ENCODE measurements around the gene SCN5A. TPM values are rescaled to one million over a fixed set of nuclear protein-coding genes. Genes with fewer than 3 reads are reported as not detected.

SCN5A gene
- total and polyA plus RNA-seq, 8 donors: 0.09 to 0.97 (median 0.83) TPM

DNA sequence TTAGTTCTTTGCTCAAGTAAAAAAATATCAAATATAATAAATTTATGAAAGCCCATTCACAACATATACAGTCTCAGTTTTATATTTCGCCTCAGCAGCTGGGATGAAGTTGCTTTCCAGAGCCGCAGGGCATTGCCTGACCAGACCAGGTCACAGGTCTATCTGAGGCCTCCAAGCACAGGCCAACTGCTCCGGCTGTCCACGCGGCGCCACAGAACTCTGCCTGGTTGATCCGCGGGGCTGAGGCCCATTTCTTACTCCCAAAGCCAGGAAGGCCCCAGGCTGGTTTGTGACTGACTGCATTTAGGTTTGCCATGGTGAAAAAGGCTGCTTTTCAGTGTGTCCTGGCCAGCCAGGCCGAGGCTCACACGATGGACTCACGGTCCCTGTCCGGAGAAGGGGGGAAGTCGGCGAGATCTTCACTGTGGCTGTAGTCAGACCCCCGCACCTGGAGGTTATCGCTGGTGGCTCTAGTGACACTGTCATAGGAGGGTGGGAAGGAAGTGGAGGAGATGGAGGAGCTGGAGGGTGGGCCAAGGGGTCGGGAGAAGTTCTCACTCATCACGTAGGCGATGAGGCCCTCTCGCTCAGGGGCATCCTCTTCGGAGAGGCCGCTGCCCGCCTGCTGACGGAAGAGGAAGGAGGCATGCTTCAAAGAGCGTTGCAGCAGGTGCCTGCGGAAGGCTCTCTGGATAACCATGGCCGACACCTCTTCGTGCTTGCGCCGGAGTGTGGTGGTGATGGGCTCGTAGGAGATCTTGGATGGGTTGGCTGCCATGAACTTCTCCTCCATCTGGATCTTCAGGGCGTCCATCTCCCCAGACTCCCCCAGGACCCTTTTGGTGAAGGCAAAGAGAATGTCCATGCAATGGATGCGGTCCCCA, 99.3 kb downstream of the SCN5A start:
- intact Hi-C loops (cut with DNase I): no loop called here
- TF ChIP-seq, protein P1, sequence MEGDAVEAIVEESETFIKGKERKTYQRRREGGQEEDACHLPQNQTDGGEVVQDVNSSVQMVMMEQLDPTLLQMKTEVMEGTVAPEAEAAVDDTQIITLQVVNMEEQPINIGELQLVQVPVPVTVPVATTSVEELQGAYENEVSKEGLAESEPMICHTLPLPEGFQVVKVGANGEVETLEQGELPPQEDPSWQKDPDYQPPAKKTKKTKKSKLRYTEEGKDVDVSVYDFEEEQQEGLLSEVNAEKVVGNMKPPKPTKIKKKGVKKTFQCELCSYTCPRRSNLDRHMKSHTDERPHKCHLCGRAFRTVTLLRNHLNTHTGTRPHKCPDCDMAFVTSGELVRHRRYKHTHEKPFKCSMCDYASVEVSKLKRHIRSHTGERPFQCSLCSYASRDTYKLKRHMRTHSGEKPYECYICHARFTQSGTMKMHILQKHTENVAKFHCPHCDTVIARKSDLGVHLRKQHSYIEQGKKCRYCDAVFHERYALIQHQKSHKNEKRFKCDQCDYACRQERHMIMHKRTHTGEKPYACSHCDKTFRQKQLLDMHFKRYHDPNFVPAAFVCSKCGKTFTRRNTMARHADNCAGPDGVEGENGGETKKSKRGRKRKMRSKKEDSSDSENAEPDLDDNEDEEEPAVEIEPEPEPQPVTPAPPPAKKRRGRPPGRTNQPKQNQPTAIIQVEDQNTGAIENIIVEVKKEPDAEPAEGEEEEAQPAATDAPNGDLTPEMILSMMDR (IDR thresholded peaks at IDR 0.05): no peak
- no peak for ATAC-seq

DNA sequence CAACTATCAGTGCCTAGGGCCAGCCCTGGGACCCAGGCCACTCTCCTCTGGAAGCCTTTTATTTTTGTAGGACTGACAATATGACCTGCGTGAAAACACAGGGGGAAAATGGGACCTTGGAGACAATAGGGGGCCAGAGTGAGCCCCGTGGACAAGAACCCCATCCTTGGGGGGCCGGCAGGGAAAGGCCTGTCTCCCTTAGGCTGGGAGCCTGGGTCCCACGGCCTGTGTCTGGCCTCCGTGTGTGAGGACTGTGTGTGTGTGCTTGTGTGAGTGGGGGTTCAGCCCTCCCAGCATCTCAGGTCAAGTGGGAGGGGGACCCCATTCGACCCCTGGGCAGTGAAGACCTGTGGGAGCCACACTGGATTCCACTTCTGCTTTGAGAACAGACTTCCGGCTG, 100.0 kb downstream of the SCN5A start:
- intact Hi-C loops (cut with DNase I): no loop called here
- TF ChIP-seq, protein P1 (IDR thresholded peaks at IDR 0.05): no peak
- no peak overlapping the region for H3K27ac ChIP-seq
- ATAC-seq (no peak), DNase-seq (no peak)
- no peaks in the 10 kb centered on the region for H3K27me3 ChIP-seq
- H3K4me3 ChIP-seq: no peak overlapping the region
- no peaks in the 10 kb centered on the region for H3K4me1 ChIP-seq
- H3K9me3 ChIP-seq: peaks cover 0 to 5% of the 10 kb centered on the region in 2 donors
- no peaks in the 10 kb centered on the region for H3K36me3 ChIP-seq

More for the DNA sequence above, 99.3 kb downstream of the SCN5A start:
- H3K36me3 ChIP-seq: no peaks in the 10 kb centered on the region
- peaks cover 0 to 5% of the 10 kb centered on the region in 2 donors for H3K9me3 ChIP-seq
- no peak overlapping the region for H3K4me3 ChIP-seq
- DNase-seq: no peak
- no peaks in the 10 kb centered on the region for H3K4me1 ChIP-seq
- H3K27me3 ChIP-seq: no peaks in the 10 kb centered on the region
- no peak overlapping the region for H3K27ac ChIP-seq

DNA sequence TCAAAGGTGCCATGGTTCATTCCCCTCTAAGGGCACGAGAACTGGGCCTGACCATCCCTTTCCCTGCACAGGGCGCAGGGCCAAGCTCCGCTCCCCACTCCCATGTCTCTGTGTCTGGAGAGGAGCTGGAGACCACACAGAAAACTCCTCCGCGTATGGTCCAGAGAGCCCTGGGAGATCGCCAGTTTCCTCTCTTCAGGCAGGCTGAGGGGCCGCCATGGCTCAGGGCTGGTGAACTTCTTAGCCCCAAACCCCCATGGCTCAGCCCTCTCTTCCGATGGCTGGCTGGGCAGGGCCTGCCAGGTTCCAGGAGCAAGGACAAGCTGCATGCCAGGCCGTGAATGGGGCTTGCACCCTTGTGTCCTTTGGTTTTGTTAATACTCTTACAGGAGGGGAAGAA, 100.4 kb downstream of the SCN5A start:
- no peak overlapping the region for H3K27ac ChIP-seq
- TF ChIP-seq, protein P1 (IDR thresholded peaks at IDR 0.05): no peak
- no peak overlapping the region for H3K4me3 ChIP-seq
- ATAC-seq: no peak
- no peaks in the 10 kb centered on the region for H3K36me3 ChIP-seq
- H3K27me3 ChIP-seq: no peaks in the 10 kb centered on the region
- H3K4me1 ChIP-seq: no peaks in the 10 kb centered on the region
- H3K9me3 ChIP-seq: peaks cover 0 to 2% of the 10 kb centered on the region in 2 donors
- DNase-seq: peak in 1 of 4 donors; percentile 61
- intact Hi-C loops (cut with DNase I): no loop called here

DNA sequence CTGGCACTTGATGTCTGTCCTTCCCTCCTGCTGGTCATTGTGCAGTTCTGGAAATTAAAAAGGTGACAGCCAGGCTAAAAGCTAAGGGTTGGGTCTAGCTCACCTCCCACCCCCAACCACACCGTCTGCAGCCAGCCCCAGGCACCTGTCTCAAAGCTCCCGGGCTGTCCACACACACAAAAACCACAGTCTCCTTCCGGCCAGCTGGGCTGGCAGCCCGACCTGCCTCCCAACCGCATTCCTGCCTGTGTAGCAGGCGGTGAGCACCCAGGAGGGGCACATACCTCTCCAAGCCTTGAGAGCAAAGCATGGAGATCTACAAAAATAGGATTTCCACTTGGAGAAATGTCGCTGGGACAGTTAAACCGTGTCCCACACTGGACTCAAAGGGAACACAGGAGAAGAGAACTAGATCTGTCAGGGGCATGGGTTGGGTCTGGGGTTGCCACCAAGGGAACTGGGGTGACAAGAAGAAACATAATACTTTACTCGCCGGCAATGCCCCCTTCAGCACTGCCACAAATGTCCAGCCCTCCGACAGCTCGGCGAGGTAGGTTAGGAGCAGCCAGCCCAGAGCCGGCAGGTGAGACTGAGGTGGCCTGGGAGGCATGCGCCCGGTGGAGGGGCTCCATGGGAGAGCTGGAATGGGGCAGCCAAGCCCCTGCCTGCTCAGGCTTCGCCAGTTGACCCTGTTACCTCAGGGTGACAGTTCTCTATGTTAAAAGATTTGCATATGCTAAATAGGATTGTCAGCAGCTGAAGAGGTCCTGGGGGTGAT, 101.1 kb downstream of the SCN5A start:
- ATAC-seq (peak; percentile 89), DNase-seq (peak in 2 of 4 donors; percentile 32 to 75)
- no peak overlapping the region for H3K4me3 ChIP-seq
- intact Hi-C loops (cut with DNase I): no loop called here
- H3K27me3 ChIP-seq: no peaks in the 10 kb centered on the region
- no peaks in the 10 kb centered on the region for H3K9me3 ChIP-seq
- H3K4me1 ChIP-seq: no peaks in the 10 kb centered on the region
- H3K36me3 ChIP-seq: no peaks in the 10 kb centered on the region
- H3K27ac ChIP-seq: no peak overlapping the region
- TF ChIP-seq, protein P1 (IDR thresholded peaks at IDR 0.05): no peak

DNA sequence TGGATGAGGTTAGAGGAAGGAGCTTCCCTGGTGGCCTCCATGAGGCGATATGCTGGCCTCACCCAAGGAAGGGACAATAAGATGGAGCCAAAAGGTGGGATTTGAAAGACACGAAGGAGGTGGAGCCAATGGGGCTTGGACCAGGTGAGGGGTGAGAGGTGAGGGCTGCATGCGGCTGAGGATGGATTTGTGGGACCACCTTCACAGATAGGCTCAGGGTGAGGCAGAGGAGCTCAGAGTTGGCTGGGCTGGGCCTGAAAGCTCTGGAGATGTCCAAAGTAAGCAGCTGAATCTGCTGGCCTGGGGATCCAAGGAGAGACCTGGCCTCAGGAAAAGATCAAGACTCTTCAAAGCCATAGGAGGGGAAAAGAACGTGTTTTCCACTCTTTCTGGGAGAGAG, 103.5 kb downstream of the SCN5A start:
- Histone ChIP-seq H3K36me3 (no peaks in the 10 kb centered on the region), H3K9me3 (no peaks in the 10 kb centered on the region), H3K4me3 (no peak overlapping the region), H3K27me3 (no peaks in the 10 kb centered on the region), H3K27ac (no peak overlapping the region), H3K4me1 (no peaks in the 10 kb centered on the region)
- intact Hi-C loops (cut with DNase I): no loop called here
- ATAC-seq: no peak
- TF ChIP-seq, protein P1 (IDR thresholded peaks at IDR 0.05): no peak
- DNase-seq: no peak

Data from left lung (tissue), 10 donors.